Measurements from ENCODE around the gene CDYL2.

The CDYL2 gene

GRCh38 chr16:80804526-80805383, at the start of gene CDYL2:
Gene CDYL2 (minus strand): TSS chr16:80804598. CDS start chr16:80804173, 425 bp downstream.
- in situ Hi-C loops (cut with MboI; ENCODE audit: low pct_unique_long_range_greater_than_20kb, low sequenced_read_pairs, unreplicated experiment): no loop called here
- DNase-seq (ENCODE audit: low spot score): peak; percentile 92
- peak; percentile 37 for TF ChIP-seq CTCF (IDR thresholded peaks at IDR 0.05; ENCODE audit: extremely low read depth, insufficient read depth, missing control alignments)

- peak; percentile 23 for DNase-seq (ENCODE audit: low spot score)
- TF ChIP-seq CTCF (IDR thresholded peaks at IDR 0.05; ENCODE audit: extremely low read depth, insufficient read depth, missing control alignments): peak; percentile 59
- in situ Hi-C loops (cut with MboI; ENCODE audit: low pct_unique_long_range_greater_than_20kb, low sequenced_read_pairs, unreplicated experiment): no loop called here
Observed at GRCh38 chr16:80852261-80852872, 48.0 kb upstream of the CDYL2 start.

GRCh38 chr16:80851831-80852230, 47.4 kb upstream of the CDYL2 start:
- no peak for DNase-seq (ENCODE audit: low spot score)
- in situ Hi-C loops (cut with MboI; ENCODE audit: low pct_unique_long_range_greater_than_20kb, low sequenced_read_pairs, unreplicated experiment): no loop called here
- TF ChIP-seq CTCF (IDR thresholded peaks at IDR 0.05; ENCODE audit: extremely low read depth, insufficient read depth, missing control alignments): no peak

- in situ Hi-C loops (cut with MboI; ENCODE audit: low pct_unique_long_range_greater_than_20kb, low sequenced_read_pairs, unreplicated experiment): no loop called here
- no peak for TF ChIP-seq CTCF (IDR thresholded peaks at IDR 0.05; ENCODE audit: extremely low read depth, insufficient read depth, missing control alignments)
Observed at GRCh38 chr16:80850757-80851156, 46.4 kb upstream of the CDYL2 start.

GRCh38 chr16:80848862-80849261, 44.5 kb upstream of the CDYL2 start:
- in situ Hi-C loops (cut with MboI; ENCODE audit: low pct_unique_long_range_greater_than_20kb, low sequenced_read_pairs, unreplicated experiment): no loop called here
- no peak for DNase-seq (ENCODE audit: low spot score)
- TF ChIP-seq CTCF (IDR thresholded peaks at IDR 0.05; ENCODE audit: extremely low read depth, insufficient read depth, missing control alignments): no peak

More at GRCh38 chr16:80850757-80851156, 46.4 kb upstream of the CDYL2 start:
- DNase-seq (ENCODE audit: low spot score): no peak

- in situ Hi-C loops (cut with MboI; ENCODE audit: low pct_unique_long_range_greater_than_20kb, low sequenced_read_pairs, unreplicated experiment): no loop called here
- no peak for DNase-seq (ENCODE audit: low spot score)
- TF ChIP-seq CTCF (IDR thresholded peaks at IDR 0.05; ENCODE audit: extremely low read depth, insufficient read depth, missing control alignments): no peak
Observed at GRCh38 chr16:80846680-80847079, 42.3 kb upstream of the CDYL2 start.

Measured in GM13977 (cell line).